ENCODE data around the gene C3orf52. TPM values are rescaled to one million over a fixed set of nuclear protein-coding genes. Genes with fewer than 3 reads are reported as not detected.
"Not testable (repeated sequence)": the region's sequence is repeated elsewhere in the genome, so short reads cannot be mapped to it uniquely, and the experiment has no call there.

The C3orf52 gene, protein sequence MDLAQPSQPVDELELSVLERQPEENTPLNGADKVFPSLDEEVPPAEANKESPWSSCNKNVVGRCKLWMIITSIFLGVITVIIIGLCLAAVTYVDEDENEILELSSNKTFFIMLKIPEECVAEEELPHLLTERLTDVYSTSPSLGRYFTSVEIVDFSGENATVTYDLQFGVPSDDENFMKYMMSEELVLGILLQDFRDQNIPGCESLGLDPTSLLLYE
- total RNA-seq = 1 to 10 TPM; 2.0 to 4.1 TPM
- 3.2 to 6.7 reads per million in 2 donors for total RNA-seq

DNA sequence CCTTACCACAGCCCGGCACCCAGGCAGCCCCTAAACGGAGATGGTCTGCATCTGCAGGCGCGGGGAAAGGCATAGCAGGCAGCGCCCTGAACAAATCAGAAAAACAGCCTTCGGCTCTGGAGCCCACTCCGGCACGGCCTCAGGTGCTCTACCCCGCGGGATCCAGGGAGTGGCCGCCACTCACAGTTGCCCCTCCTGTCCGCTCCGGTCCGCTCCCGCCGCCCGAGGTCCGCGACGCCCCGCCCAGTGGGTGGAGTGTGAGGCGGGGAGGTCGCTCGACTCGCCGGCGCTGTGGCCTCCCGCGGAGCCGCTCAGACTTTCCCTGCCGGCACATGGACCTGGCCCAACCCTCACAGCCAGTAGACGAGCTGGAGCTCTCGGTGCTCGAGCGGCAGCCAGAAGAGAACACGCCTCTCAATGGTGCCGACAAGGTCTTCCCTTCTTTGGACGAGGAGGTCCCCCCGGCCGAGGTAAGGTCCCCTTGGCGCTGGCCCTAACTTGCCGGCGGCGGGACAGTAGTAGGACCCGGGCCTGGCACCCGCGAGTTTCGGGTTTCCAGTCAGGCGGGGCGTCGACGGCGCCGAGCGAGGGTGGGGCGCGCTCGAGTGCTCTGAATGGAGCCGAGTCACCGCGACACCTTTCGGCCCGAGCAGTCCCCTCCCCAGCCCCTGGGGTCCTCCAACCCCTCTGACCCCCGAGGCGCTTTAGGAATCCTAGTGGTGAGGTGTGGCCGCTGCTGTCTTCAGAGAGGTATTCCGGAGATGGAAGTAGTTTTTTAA lies at the start of gene C3orf52:
Gene C3orf52 (plus strand): TSS at position 314 of the 779 bp plus-strand sequence. CDS start 19 bp downstream, at position 333.
- peak within 1 kb of the TSS; percentile 89 for H3K4me3 Mint-ChIP-seq
- H3K27ac Mint-ChIP-seq = peak within 1 kb of the TSS; percentile 91
- H3K27me3 Mint-ChIP-seq = no peaks in the 10 kb centered on the region
- peak; percentile 43 to 46 (median 44) for DNase-seq
- no peaks in the 10 kb centered on the region for H3K9me3 ChIP-seq (ENCODE audit: control insufficient read depth, low read length, poor library complexity, severe bottlenecking)
- ATAC-seq = peak; percentile 90
- H3K4me1 Mint-ChIP-seq = peaks cover 48% of the 10 kb centered on the region
- no peaks in the 10 kb centered on the region for H3K36me3 Mint-ChIP-seq (ENCODE audit: low read depth)

DNA sequence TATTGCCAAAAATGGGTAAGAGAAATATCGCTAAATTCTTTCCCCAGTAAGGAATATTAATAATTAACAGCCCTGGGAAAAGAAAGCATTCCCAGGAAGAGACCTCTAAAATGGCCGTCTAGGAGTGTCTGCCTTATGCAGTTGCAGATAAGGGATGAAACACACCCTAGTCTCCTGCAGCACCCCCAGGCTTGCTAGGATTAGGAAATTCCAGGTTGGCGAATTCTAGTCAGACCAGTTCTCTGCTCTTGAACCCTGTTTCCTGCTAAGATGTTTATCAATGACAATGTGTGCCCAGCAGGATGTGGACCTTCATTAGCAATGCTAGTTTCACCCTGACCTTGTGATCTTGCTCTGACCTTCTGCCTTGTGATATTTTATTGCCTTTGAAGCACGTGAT lies 49.0 kb upstream of the C3orf52 start:
- not testable (repeated sequence) for ATAC-seq; H3K27ac Mint-ChIP-seq; H3K36me3 Mint-ChIP-seq (ENCODE audit: low read depth); H3K4me1 Mint-ChIP-seq; DNase-seq; H3K9me3 ChIP-seq (ENCODE audit: control insufficient read depth, low read length, poor library complexity, severe bottlenecking); H3K4me3 Mint-ChIP-seq
- peaks cover 11% of the 10 kb centered on the region for H3K27me3 Mint-ChIP-seq

GRCh38 chr3:112038863-112039262 lies 47.3 kb upstream of the C3orf52 start:
- Mint-ChIP-seq H3K36me3 (ENCODE audit: low read depth) (no peaks in the 10 kb centered on the region), H3K27me3 (peaks cover 11% of the 10 kb centered on the region), H3K4me1 (no peaks in the 10 kb centered on the region), H3K4me3 (no peak overlapping the region), H3K27ac (no peak overlapping the region)
- no peak for ATAC-seq
- no peak for DNase-seq
- no peaks in the 10 kb centered on the region for H3K9me3 ChIP-seq (ENCODE audit: control insufficient read depth, low read length, poor library complexity, severe bottlenecking)

DNA sequence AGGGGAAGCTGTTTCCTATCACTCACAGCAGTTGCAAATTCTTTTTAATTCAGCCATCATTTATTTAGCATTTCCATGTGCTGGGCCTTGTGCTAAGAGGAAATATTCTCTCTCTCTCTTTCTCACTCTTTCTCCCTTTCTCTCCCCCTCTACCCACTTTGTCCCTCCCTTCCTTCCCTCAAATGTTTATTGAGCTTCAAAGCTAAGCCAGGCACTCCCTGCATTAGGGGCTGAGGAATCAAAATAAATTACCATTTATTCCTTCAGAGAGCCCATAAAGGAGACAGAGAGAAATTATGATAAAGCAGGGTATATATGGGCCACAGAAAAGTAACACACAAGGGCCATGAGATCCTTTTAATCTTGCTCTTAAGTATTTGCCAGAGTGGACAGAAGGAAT lies 44.9 kb upstream of the C3orf52 start:
- Mint-ChIP-seq H3K4me1 (no peaks in the 10 kb centered on the region), H3K27ac (peak overlapping the region; percentile 62), H3K27me3 (peaks cover 10% of the 10 kb centered on the region), H3K36me3 (ENCODE audit: low read depth) (no peaks in the 10 kb centered on the region), H3K4me3 (no peak overlapping the region)
- ATAC-seq (no peak), DNase-seq (no peak)
- H3K9me3 ChIP-seq (ENCODE audit: control insufficient read depth, low read length, poor library complexity, severe bottlenecking) = no peaks in the 10 kb centered on the region

DNA sequence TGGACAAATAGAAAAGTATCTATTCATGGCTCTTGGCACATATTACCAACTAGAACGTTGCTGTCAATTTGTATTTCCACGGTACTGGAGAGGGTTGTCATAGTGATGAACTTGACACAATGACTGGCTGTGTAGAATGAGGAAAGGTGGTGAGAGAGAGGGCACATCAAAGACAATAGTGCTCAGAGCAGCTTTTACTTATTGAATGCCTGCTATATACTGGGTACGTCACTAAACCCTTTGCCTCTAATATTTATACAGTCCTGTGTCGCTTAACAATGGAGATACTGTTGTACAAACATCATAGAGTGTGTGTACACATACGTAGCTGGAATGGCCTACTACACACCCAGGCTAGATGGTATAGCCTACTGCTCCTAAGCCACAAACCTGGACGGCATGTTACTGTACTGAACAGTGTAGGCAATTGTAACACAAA lies 43.3 kb upstream of the C3orf52 start:
- no peak overlapping the region for H3K4me3 Mint-ChIP-seq
- H3K36me3 Mint-ChIP-seq (ENCODE audit: low read depth) = no peaks in the 10 kb centered on the region
- no peaks in the 10 kb centered on the region for H3K4me1 Mint-ChIP-seq
- H3K27me3 Mint-ChIP-seq = peaks cover 14% of the 10 kb centered on the region
- H3K9me3 ChIP-seq (ENCODE audit: control insufficient read depth, low read length, poor library complexity, severe bottlenecking) = no peaks in the 10 kb centered on the region
- ATAC-seq (no peak), DNase-seq (no peak)
- H3K27ac Mint-ChIP-seq = no peak overlapping the region

GRCh38 chr3:112043621-112044201 lies 42.5 kb upstream of the C3orf52 start:
- Mint-ChIP-seq H3K4me3 (no peak overlapping the region), H3K27me3 (peaks cover 14% of the 10 kb centered on the region), H3K36me3 (ENCODE audit: low read depth) (no peaks in the 10 kb centered on the region), H3K27ac (no peak overlapping the region), H3K4me1 (no peaks in the 10 kb centered on the region)
- no peaks in the 10 kb centered on the region for H3K9me3 ChIP-seq (ENCODE audit: control insufficient read depth, low read length, poor library complexity, severe bottlenecking)
- DNase-seq (peak in 1 of 3 donors; percentile 10), ATAC-seq (peak; percentile 97)

GRCh38 chr3:112046599-112046998 lies 39.6 kb upstream of the C3orf52 start:
- ATAC-seq = no peak
- Mint-ChIP-seq H3K27me3 (peaks cover 24% of the 10 kb centered on the region), H3K4me1 (peaks cover 2% of the 10 kb centered on the region), H3K27ac (no peak overlapping the region), H3K36me3 (ENCODE audit: low read depth) (no peaks in the 10 kb centered on the region), H3K4me3 (no peak overlapping the region)
- no peak for DNase-seq
- no peaks in the 10 kb centered on the region for H3K9me3 ChIP-seq (ENCODE audit: control insufficient read depth, low read length, poor library complexity, severe bottlenecking)

DNA sequence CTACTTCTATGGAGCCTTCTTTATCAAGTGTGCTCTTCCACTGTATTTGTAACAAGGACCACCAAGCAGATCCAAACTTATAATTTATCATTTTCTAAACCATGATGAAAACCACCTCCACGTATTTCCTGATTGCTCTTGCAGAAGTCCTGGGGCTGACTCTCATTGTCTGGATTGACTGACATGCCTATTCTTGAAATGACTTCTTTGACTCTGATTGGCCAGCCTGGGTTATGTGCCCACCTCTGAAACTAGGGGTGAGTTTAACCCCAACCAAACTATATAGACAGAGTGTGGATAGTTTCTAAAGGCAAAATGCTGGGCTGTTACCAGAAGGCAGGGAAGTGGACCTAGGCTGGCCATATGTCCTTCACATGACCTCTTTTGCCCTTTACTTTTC lies 38.9 kb upstream of the C3orf52 start:
- no peak overlapping the region for H3K27ac Mint-ChIP-seq
- no peak for ATAC-seq
- H3K36me3 Mint-ChIP-seq (ENCODE audit: low read depth) = no peaks in the 10 kb centered on the region
- no peaks in the 10 kb centered on the region for H3K9me3 ChIP-seq (ENCODE audit: control insufficient read depth, low read length, poor library complexity, severe bottlenecking)
- H3K4me1 Mint-ChIP-seq = peaks cover 2% of the 10 kb centered on the region
- DNase-seq = no peak
- no peak overlapping the region for H3K4me3 Mint-ChIP-seq
- peaks cover 25% of the 10 kb centered on the region for H3K27me3 Mint-ChIP-seq

GRCh38 chr3:112048911-112049310 lies 37.3 kb upstream of the C3orf52 start:
- H3K27me3 Mint-ChIP-seq = peaks cover 30% of the 10 kb centered on the region
- peaks cover 3% of the 10 kb centered on the region for H3K4me1 Mint-ChIP-seq
- H3K9me3 ChIP-seq (ENCODE audit: control insufficient read depth, low read length, poor library complexity, severe bottlenecking) = no peaks in the 10 kb centered on the region
- H3K36me3 Mint-ChIP-seq (ENCODE audit: low read depth) = no peaks in the 10 kb centered on the region
- ATAC-seq (no peak), DNase-seq (no peak)
- no peak overlapping the region for H3K27ac Mint-ChIP-seq
- H3K4me3 Mint-ChIP-seq = no peak overlapping the region

GRCh38 chr3:112053229-112053628 lies 33.0 kb upstream of the C3orf52 start:
- H3K27ac Mint-ChIP-seq = no peak overlapping the region
- no peaks in the 10 kb centered on the region for H3K9me3 ChIP-seq (ENCODE audit: control insufficient read depth, low read length, poor library complexity, severe bottlenecking)
- H3K4me3 Mint-ChIP-seq = no peak overlapping the region
- H3K4me1 Mint-ChIP-seq = peaks cover 6% of the 10 kb centered on the region
- H3K27me3 Mint-ChIP-seq = peaks cover 35% of the 10 kb centered on the region
- no peak for ATAC-seq
- no peak for DNase-seq
- no peaks in the 10 kb centered on the region for H3K36me3 Mint-ChIP-seq (ENCODE audit: low read depth)

- H3K4me3 Mint-ChIP-seq = peak overlapping the region; percentile 41
- no peak for ATAC-seq
Measured at GRCh38 chr3:112056451-112056929, 29.7 kb upstream of the C3orf52 start.

DNA sequence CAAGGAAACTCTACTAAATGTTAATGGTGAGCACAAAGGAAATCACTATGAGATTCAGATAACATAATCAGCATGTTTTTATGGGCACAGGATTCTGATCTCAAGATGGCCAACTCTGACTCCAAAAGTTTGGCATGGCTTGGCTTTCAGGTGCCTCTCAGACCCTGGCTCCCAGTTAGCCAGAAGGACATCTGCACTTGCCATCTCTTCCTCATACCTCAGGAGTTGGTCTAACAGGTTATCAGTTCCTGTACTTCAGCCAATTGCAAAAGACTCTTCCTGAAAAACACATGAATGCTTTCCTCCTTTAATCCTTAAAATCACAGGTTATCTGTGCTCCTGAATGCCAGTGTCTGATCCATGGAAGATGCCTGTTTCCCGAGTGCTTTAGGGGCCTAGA lies 26.7 kb upstream of the C3orf52 start:
- ATAC-seq (no peak), DNase-seq (no peak)
- Mint-ChIP-seq H3K27ac (no peak overlapping the region), H3K4me3 (no peak overlapping the region), H3K36me3 (ENCODE audit: low read depth) (no peaks in the 10 kb centered on the region), H3K27me3 (peaks cover 9% of the 10 kb centered on the region), H3K4me1 (peaks cover 2% of the 10 kb centered on the region)
- no peaks in the 10 kb centered on the region for H3K9me3 ChIP-seq (ENCODE audit: control insufficient read depth, low read length, poor library complexity, severe bottlenecking)

More at GRCh38 chr3:112056451-112056929, 29.7 kb upstream of the C3orf52 start:
- peaks cover 25% of the 10 kb centered on the region for H3K27me3 Mint-ChIP-seq
- H3K27ac Mint-ChIP-seq = no peak overlapping the region
- no peaks in the 10 kb centered on the region for H3K9me3 ChIP-seq (ENCODE audit: control insufficient read depth, low read length, poor library complexity, severe bottlenecking)
- H3K4me1 Mint-ChIP-seq = peaks cover 4% of the 10 kb centered on the region
- DNase-seq = no peak
- H3K36me3 Mint-ChIP-seq (ENCODE audit: low read depth) = no peaks in the 10 kb centered on the region

DNA sequence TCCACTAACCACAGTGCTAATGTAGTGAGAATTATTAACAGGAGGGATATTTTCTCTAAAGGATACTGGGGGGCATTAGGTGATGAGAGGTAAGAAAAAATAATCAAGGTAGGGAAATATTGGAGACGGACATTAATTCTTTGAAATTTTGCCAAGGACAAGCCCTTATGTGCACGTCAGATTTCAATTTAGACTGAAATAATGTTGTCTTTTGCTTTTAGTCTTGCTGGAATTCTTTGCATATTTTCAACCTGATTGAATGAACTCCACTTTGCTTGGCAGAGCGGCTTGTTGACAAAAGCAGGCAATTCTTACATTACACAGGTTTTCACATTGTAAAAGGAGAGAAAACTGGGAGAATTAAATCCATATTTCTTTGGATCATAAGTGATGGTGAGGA lies 25.0 kb upstream of the C3orf52 start:
- Mint-ChIP-seq H3K27ac (no peak overlapping the region), H3K4me1 (peaks cover 2% of the 10 kb centered on the region), H3K36me3 (ENCODE audit: low read depth) (no peaks in the 10 kb centered on the region), H3K27me3 (peaks cover 5% of the 10 kb centered on the region), H3K4me3 (no peak overlapping the region)
- ATAC-seq (no peak), DNase-seq (no peak)
- no peaks in the 10 kb centered on the region for H3K9me3 ChIP-seq (ENCODE audit: control insufficient read depth, low read length, poor library complexity, severe bottlenecking)

Measured in T-helper 17 cell (primary cell).